ENCODE measurements around the gene PCARE.

DNA sequence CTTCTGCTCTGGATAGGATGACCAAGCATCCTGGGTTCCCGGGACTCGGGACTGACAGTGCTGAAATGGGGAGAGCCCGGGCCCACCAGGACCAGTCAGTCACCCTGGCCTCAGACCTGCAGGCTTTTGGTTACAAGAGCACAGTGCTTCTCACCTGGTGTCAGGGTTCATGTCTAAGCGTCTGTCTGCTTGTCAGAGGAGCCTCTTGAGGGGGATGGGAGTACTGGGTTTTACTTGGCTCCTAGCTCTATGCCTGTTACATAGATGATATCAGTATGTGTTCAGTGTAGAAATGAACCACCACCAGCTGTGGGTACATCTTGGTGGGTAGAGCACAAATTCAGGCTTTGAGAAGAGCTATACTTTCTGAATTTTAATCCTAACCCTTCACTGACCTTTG, 29.9 kb downstream of the PCARE start:
- no peak for TF ChIP-seq SPI1 (IDR thresholded peaks at IDR 0.05; ENCODE audit: borderline replicate concordance, low read depth)
- TF ChIP-seq, protein P1, sequence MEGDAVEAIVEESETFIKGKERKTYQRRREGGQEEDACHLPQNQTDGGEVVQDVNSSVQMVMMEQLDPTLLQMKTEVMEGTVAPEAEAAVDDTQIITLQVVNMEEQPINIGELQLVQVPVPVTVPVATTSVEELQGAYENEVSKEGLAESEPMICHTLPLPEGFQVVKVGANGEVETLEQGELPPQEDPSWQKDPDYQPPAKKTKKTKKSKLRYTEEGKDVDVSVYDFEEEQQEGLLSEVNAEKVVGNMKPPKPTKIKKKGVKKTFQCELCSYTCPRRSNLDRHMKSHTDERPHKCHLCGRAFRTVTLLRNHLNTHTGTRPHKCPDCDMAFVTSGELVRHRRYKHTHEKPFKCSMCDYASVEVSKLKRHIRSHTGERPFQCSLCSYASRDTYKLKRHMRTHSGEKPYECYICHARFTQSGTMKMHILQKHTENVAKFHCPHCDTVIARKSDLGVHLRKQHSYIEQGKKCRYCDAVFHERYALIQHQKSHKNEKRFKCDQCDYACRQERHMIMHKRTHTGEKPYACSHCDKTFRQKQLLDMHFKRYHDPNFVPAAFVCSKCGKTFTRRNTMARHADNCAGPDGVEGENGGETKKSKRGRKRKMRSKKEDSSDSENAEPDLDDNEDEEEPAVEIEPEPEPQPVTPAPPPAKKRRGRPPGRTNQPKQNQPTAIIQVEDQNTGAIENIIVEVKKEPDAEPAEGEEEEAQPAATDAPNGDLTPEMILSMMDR (IDR thresholded peaks at IDR 0.05; ENCODE audit: insufficient read depth, low read length) = no peak
- no peak for TF ChIP-seq POLR2AphosphoS5 (IDR thresholded peaks at IDR 0.05; ENCODE audit: low read depth)

All from HL-60 (cell line).